ENCODE results near the gene ZNF133. TPM values are rescaled to one million over a fixed set of nuclear protein-coding genes. Genes with fewer than 3 reads are reported as not detected.

ZNF133 gene
- total and polyA plus RNA-seq, 2 of the 13 experiments (the other 11 are each of a cell fraction or from before 2014, with no cell fraction given), result 23.5 to 26.7 TPM

GRCh38 chr20:18276821-18277220 is 11.5 kb upstream of the ZNF133 start (continued):
- TF ChIP-seq ATF2 (CRISPR knock-in tag; IDR thresholded peaks at IDR 0.05) (no peak), ZNF503 (CRISPR knock-in tag; IDR thresholded peaks at IDR 0.05) (no peak), HNRNPLL (IDR thresholded peaks at IDR 0.05; ENCODE audit: low read depth, low read length, poor library complexity, severe bottlenecking) (peak; percentile 17), PRMT3 (CRISPR knock-in tag; IDR thresholded peaks at IDR 0.05; ENCODE audit: borderline replicate concordance, low read depth) (no peak), ZKSCAN8 (CRISPR knock-in tag; IDR thresholded peaks at IDR 0.05; ENCODE audit: borderline replicate concordance) (no peak), ELF4 (CRISPR knock-in tag; IDR thresholded peaks at IDR 0.05; ENCODE audit: borderline replicate concordance) (no peak), HMGXB4 (CRISPR knock-in tag; IDR thresholded peaks at IDR 0.05; ENCODE audit: borderline replicate concordance in 1 of 2, low read depth in 1 of 2) (peak; percentile 44 to 65; a peak in 3 of 4 replicates), ZBTB14 (CRISPR knock-in tag; IDR thresholded peaks at IDR 0.05) (no peak), THYN1 (CRISPR knock-in tag; IDR thresholded peaks at IDR 0.05; ENCODE audit: borderline replicate concordance, low read depth) (no peak), HNF4A (CRISPR knock-in tag; IDR thresholded peaks at IDR 0.05) (0 out of 2 replicates have a peak, but pooled peaks have one; percentile 2), ZSCAN21 (CRISPR knock-in tag; IDR thresholded peaks at IDR 0.05; ENCODE audit: borderline replicate concordance) (no peak), FLYWCH1 (CRISPR knock-in tag; IDR thresholded peaks at IDR 0.05) (no peak), ZNF292 (CRISPR knock-in tag; IDR thresholded peaks at IDR 0.05; ENCODE audit: borderline replicate concordance, low read depth) (no peak), ZNF432 (CRISPR knock-in tag; IDR thresholded peaks at IDR 0.05; ENCODE audit: borderline replicate concordance) (no peak), ELF1 (CRISPR knock-in tag; IDR thresholded peaks at IDR 0.05) (peak; percentile 37; the same call in 1 of the 2 replicates), ZNF580 (CRISPR knock-in tag; IDR thresholded peaks at IDR 0.05; ENCODE audit: borderline replicate concordance, low read depth) (0 out of 2 replicates have a peak, but pooled peaks have one; percentile 56), CC2D1A (CRISPR knock-in tag; IDR thresholded peaks at IDR 0.05) (no peak), USF2 (IDR thresholded peaks at IDR 0.05; ENCODE audit: low read depth, low read length) (no peak), USF2 (CRISPR knock-in tag; IDR thresholded peaks at IDR 0.05; ENCODE audit: borderline replicate concordance) (no peak), PHF20 (CRISPR knock-in tag; IDR thresholded peaks at IDR 0.05) (no peak), KDM1A (CRISPR knock-in tag; IDR thresholded peaks at IDR 0.05) (no peak)
